Measurements from ENCODE around the gene IRF2BP1.
"Not testable (repeated sequence)": the region's sequence is repeated elsewhere in the genome, so short reads cannot be mapped to it uniquely, and the experiment has no call there.

Gene IRF2BP1

GRCh38 chr19:45900738-45901431, 14.9 kb upstream of the IRF2BP1 start:
- peaks cover 13% of the 10 kb centered on the region for H3K4me1 ChIP-seq (ENCODE audit: control insufficient read depth, insufficient read depth, low read length)
- peak overlapping the region; percentile 39 for H3K9ac ChIP-seq (ENCODE audit: low read length)
- no peaks in the 10 kb centered on the region for H3K27me3 ChIP-seq (ENCODE audit: control insufficient read depth, insufficient read depth, low read length)
- H3K4me3 ChIP-seq (ENCODE audit: low read length), result no peak overlapping the region
- no peaks in the 10 kb centered on the region for H3K9me3 ChIP-seq (ENCODE audit: control insufficient read depth, low read length)
- no peaks in the 10 kb centered on the region for H3K36me3 ChIP-seq (ENCODE audit: control insufficient read depth, insufficient read depth, low read length)

DNA sequence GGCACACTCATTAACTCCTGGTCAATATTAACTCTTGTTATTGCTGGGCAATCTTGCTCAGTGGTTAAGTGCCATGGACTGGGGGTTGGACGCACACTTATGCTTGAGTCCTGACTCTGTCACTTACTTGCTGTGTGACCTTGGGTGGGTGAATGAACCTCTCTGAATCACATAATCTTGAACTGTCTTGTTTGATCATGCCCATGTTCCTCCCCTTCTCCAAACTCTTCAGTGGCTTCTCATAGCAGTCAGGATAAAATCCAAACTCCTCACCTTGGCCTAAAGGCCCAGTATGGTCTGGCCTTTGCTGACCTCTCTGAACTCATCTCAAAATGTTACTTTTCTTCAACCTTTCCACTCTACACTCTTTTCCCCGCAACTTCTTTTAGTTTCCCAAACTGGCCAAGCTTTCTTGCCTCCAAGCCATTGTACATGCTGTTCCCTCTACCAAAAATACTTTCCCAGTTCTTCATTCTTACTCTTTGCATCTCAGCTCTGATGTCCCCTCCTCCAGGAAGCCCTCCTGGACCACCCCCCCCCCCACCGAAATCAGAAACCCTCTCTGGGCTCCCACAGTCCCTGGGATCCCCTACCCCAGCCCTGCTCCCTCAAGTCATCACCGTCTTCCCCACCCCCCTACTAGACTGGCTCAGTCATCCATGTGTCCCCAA, 14.1 kb upstream of the IRF2BP1 start:
- Histone ChIP-seq H3K27me3 (ENCODE audit: control insufficient read depth, insufficient read depth, low read length) (no peaks in the 10 kb centered on the region), H3K36me3 (ENCODE audit: control insufficient read depth, insufficient read depth, low read length) (no peaks in the 10 kb centered on the region), H3K4me1 (ENCODE audit: control insufficient read depth, insufficient read depth, low read length) (peaks cover 13% of the 10 kb centered on the region), H3K9ac (ENCODE audit: low read length) (no peak overlapping the region), H3K4me3 (ENCODE audit: low read length) (no peak overlapping the region), H3K9me3 (ENCODE audit: control insufficient read depth, low read length) (no peaks in the 10 kb centered on the region)

DNA sequence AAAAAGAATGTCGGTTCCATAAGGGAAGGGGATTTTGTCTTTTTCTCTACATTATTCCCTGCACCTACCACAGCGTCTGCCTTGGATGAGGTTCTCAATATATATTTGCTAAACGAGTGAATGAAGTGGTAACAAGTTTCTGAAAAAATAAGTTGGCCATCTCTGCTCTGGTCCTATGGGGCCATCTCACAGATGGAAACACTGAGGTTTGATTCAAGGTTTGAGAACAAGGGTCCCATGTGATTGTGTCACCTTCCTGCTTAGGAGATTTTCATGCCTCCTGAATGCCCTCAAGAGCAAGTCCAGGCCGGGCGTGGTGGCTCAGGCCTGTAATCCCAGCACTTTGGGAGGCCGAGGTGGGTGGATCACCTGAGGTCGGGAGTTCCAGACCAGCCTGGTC, 13.3 kb upstream of the IRF2BP1 start:
- Histone ChIP-seq H3K4me3 (ENCODE audit: low read length) (no peak overlapping the region), H3K9ac (ENCODE audit: low read length) (no peak overlapping the region), H3K4me1 (ENCODE audit: control insufficient read depth, insufficient read depth, low read length) (peaks cover 13% of the 10 kb centered on the region), H3K27me3 (ENCODE audit: control insufficient read depth, insufficient read depth, low read length) (no peaks in the 10 kb centered on the region), H3K9me3 (ENCODE audit: control insufficient read depth, low read length) (no peaks in the 10 kb centered on the region), H3K36me3 (ENCODE audit: control insufficient read depth, insufficient read depth, low read length) (no peaks in the 10 kb centered on the region)

DNA sequence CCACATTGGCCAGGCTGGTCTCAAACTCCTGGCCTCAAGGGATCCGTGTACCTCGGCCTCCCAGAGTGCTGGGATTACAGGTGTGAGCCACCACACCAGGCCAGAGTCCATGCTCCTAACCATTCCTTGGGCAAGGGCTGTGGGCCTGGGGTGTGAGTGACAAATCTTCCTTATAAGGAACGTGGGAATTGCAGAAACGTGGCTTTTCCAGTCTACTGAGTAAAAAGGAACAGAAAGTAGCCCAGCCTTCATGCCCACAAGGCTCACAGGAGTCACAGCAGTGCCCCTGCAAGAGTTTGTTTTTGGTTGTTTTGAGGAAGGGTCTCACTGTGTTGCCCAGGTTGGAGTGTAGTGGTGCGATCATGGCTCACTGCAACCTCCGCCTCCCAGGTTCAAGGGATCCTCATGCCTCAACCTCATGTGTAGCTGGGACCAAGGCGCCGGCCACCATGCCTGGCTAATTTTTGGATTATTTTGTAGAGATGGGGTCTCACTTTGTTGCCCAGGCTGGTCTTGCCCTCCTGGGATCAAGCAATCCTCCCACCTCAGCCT, 11.4 kb upstream of the IRF2BP1 start:
- peaks cover 8% of the 10 kb centered on the region for H3K4me1 ChIP-seq (ENCODE audit: control insufficient read depth, insufficient read depth, low read length)
- no peak overlapping the region for H3K4me3 ChIP-seq (ENCODE audit: low read length)
- H3K9me3 ChIP-seq (ENCODE audit: control insufficient read depth, low read length), result no peaks in the 10 kb centered on the region
- no peaks in the 10 kb centered on the region for H3K36me3 ChIP-seq (ENCODE audit: control insufficient read depth, insufficient read depth, low read length)
- no peaks in the 10 kb centered on the region for H3K27me3 ChIP-seq (ENCODE audit: control insufficient read depth, insufficient read depth, low read length)
- no peak overlapping the region for H3K9ac ChIP-seq (ENCODE audit: low read length)

DNA sequence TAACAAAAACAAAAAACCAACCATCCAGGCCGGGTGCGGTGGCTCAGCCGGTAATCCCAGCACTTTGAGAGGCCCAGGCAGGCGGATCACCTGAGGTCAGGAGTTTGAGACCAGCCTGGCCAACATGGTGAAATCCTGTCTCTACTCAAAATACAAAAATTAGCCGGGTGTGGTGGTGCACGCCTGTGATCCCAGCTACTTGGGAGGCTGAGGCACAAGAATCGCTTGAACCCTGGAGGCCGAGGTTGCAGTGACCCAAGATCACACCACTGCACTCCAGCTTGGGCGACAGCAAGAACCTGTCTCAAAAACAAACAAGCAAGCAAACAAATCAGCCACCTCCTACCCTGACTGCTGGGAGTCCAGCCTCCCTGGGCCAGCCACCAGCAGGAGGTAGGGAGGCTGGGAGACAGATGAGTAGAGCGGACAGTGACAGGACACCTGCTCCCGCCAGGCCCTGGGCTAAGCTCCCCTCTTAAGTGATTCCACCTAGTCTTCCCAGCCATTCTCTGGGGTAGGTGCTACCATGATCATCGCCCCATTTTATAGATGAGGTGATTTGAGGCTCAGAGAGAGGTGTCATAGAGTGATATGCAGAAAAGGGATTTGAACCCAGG, 10.2 kb upstream of the IRF2BP1 start:
- H3K27me3 ChIP-seq (ENCODE audit: control insufficient read depth, insufficient read depth, low read length); H3K4me3 ChIP-seq (ENCODE audit: low read length); H3K36me3 ChIP-seq (ENCODE audit: control insufficient read depth, insufficient read depth, low read length); H3K9ac ChIP-seq (ENCODE audit: low read length); H3K9me3 ChIP-seq (ENCODE audit: control insufficient read depth, low read length); H3K4me1 ChIP-seq (ENCODE audit: control insufficient read depth, insufficient read depth, low read length): not testable (repeated sequence)

DNA sequence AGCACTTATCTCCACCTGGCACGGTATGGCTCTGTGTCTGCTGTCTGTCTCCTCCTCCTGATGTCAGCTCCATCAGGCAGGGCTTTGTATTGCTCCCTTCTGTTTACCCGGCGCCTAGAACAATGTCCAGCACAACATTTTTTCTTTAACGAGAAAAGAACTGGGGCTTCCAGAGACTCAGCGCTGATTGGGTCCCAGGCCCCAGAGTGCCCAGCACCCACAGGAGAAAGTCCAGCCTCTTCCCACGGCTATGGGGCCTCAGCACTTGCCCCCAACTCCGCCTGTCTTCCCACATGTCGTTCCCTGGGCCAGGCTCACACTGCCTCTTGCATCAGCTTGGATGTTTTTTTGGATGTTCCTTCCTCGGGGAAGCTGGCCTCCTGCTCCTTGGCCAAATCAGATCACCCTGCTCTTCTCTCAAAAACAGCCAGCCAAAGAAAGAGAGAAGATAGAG, 9.6 kb upstream of the IRF2BP1 start:
- no peak overlapping the region for H3K4me3 ChIP-seq (ENCODE audit: low read length)
- H3K4me1 ChIP-seq (ENCODE audit: control insufficient read depth, insufficient read depth, low read length), result no peaks in the 10 kb centered on the region
- H3K9ac ChIP-seq (ENCODE audit: low read length), result no peak overlapping the region
- H3K36me3 ChIP-seq (ENCODE audit: control insufficient read depth, insufficient read depth, low read length), result no peaks in the 10 kb centered on the region
- no peaks in the 10 kb centered on the region for H3K27me3 ChIP-seq (ENCODE audit: control insufficient read depth, insufficient read depth, low read length)
- no peaks in the 10 kb centered on the region for H3K9me3 ChIP-seq (ENCODE audit: control insufficient read depth, low read length)

DNA sequence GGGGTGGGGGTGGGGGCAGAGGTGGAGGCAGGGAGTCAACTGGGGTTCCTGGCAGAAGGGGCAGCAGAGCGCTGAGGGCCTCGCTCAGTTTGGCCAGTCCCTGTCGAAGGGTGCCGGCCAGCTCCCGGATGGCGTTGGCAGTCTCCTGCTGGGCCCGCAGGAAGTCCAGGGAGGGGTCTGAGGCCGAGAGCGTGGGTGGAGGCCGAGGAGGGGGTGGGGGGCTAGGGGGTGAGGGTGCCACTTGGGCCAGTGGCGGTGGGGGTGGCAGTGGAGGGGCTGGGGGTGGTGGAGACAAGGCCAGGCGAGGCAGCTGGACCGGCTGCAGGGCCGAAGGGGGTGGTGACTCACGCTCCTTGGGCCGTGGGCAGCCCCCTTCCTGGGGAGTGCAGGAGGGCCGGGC, 4.9 kb upstream of the IRF2BP1 start:
- Histone ChIP-seq H3K36me3 (ENCODE audit: control insufficient read depth, insufficient read depth, low read length) (no peaks in the 10 kb centered on the region), H3K9me3 (ENCODE audit: control insufficient read depth, low read length) (no peaks in the 10 kb centered on the region), H3K9ac (ENCODE audit: low read length) (no peak overlapping the region), H3K27me3 (ENCODE audit: control insufficient read depth, insufficient read depth, low read length) (no peaks in the 10 kb centered on the region), H3K4me1 (ENCODE audit: control insufficient read depth, insufficient read depth, low read length) (peaks cover 5% of the 10 kb centered on the region), H3K4me3 (ENCODE audit: low read length) (no peak overlapping the region)

DNA sequence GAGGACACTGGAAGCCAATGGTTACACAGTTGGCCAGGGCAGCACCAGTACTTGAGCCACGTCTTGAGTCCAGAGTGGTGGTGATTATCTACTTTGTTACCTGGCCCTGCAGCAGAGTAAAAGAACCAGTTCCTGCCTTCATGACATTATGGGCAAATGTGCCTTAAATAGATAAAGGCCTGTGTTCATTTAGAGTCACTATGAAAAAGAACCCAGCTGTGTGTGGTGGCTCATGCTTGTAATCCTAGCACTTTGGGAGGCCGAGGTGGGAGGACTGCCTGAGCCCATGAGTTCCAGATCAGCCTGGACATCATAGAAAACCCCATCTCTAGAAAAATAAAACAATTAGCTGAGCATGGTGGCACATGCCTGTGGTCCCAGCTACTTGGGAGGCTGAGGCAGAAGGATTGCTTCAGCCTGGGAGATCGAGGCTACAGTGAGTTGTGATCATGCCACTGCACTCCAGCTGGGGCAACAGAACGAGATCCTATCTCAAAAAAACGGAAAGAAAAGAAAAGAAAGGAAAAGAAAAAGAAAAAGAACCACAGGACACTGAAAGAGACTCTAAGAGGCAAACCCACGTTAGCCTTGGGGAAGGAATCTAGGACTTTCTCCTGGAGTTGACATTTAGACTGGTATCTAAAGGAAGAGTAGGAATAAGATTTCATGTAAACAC, 3.4 kb upstream of the IRF2BP1 start:
- Histone ChIP-seq H3K9ac (ENCODE audit: low read length) (no peak overlapping the region), H3K4me3 (ENCODE audit: low read length) (no peak overlapping the region), H3K27me3 (ENCODE audit: control insufficient read depth, insufficient read depth, low read length) (no peaks in the 10 kb centered on the region), H3K9me3 (ENCODE audit: control insufficient read depth, low read length) (no peaks in the 10 kb centered on the region), H3K36me3 (ENCODE audit: control insufficient read depth, insufficient read depth, low read length) (no peaks in the 10 kb centered on the region), H3K4me1 (ENCODE audit: control insufficient read depth, insufficient read depth, low read length) (peaks cover 14% of the 10 kb centered on the region)

GRCh38 chr19:45887200-45887710, 1.3 kb upstream of the IRF2BP1 start:
- Histone ChIP-seq H3K4me3 (ENCODE audit: low read length) (peak overlapping the region; percentile 53), H3K9ac (ENCODE audit: low read length) (peak overlapping the region; percentile 93), H3K36me3 (ENCODE audit: control insufficient read depth, insufficient read depth, low read length) (no peaks in the 10 kb centered on the region), H3K27me3 (ENCODE audit: control insufficient read depth, insufficient read depth, low read length) (no peaks in the 10 kb centered on the region), H3K9me3 (ENCODE audit: control insufficient read depth, low read length) (no peaks in the 10 kb centered on the region), H3K4me1 (ENCODE audit: control insufficient read depth, insufficient read depth, low read length) (peaks cover 27% of the 10 kb centered on the region)

- no peaks in the 10 kb centered on the region for H3K9me3 ChIP-seq (ENCODE audit: control insufficient read depth, low read length)
- no peaks in the 10 kb centered on the region for H3K27me3 ChIP-seq (ENCODE audit: control insufficient read depth, insufficient read depth, low read length)
- peaks cover 33% of the 10 kb centered on the region for H3K4me1 ChIP-seq (ENCODE audit: control insufficient read depth, insufficient read depth, low read length)
- peak overlapping the region; percentile 53 for H3K4me3 ChIP-seq (ENCODE audit: low read length)
- peak overlapping the region; percentile 93 for H3K9ac ChIP-seq (ENCODE audit: low read length)
- no peaks in the 10 kb centered on the region for H3K36me3 ChIP-seq (ENCODE audit: control insufficient read depth, insufficient read depth, low read length)
Measured at GRCh38 chr19:45886427-45887199, 672 bp upstream of the IRF2BP1 start.

Data from mucosa of stomach (tissue), 1 donor.